ENCODE data around the gene FAAH.

The FAAH gene

DNA sequence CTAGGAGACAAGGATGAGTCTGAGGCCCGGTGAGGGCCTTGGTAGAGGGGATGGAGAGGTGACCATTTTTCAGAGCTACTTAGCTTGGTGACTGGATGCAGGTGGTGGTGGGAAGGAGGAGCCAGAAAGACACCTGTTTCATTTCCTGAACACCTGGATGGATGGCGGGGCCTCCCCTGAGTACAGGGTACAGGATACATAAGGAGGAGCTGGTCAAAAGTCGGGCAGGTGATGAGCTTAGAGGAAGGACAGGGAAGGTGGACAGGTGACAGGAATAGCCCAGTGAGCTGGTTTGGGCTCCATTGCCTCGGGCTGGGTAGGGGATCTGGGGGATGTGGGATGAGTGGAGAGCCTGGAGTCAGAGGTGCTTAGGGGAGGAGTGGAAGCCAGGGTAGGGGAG is 6.3 kb downstream of the FAAH start:
- TF ChIP-seq, protein P1, sequence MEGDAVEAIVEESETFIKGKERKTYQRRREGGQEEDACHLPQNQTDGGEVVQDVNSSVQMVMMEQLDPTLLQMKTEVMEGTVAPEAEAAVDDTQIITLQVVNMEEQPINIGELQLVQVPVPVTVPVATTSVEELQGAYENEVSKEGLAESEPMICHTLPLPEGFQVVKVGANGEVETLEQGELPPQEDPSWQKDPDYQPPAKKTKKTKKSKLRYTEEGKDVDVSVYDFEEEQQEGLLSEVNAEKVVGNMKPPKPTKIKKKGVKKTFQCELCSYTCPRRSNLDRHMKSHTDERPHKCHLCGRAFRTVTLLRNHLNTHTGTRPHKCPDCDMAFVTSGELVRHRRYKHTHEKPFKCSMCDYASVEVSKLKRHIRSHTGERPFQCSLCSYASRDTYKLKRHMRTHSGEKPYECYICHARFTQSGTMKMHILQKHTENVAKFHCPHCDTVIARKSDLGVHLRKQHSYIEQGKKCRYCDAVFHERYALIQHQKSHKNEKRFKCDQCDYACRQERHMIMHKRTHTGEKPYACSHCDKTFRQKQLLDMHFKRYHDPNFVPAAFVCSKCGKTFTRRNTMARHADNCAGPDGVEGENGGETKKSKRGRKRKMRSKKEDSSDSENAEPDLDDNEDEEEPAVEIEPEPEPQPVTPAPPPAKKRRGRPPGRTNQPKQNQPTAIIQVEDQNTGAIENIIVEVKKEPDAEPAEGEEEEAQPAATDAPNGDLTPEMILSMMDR (IDR thresholded peaks at IDR 0.05; ENCODE audit: low read depth, low read length, missing control alignments) = no peak
- H3K4me3 ChIP-seq (ENCODE audit: low read depth, low read length) = no peak overlapping the region
- no peak for DNase-seq (ENCODE audit: low read depth)

DNA sequence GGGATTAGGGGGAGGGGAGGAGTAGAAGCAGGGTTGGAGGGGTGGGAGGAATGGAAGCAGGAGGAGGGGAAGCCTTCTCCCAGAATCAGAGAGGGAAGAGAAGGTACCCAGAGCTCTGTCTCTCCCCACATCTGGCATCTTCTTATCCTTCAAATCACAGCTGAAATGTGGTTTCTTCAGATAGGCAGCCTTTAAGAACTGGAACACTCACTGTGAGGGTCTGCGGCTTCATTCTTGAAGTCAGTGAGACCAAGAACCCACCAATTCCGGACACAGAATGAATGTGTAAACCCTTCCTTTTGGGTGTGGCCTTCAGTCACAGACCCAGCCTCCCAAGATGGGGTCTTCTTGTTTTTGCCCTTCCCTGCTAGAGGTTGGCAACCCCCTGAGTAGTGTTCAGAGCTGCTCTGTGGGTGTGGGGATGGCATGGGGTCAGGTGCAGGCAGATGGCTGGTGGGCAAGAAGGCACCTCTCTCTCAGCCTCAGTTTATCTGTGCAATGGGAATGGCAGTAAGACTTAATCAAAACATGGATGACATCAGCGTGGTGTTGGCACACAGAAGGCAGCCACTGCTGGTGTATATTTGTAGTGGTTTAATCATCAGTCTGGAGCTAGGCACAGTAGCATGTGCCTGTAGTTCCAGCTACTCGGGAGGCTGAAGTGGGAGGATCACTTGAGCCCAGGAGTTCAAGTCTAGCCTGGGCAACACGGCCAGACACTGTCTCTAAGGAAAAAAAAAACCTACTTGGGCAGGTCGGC is 7.2 kb downstream of the FAAH start:
- DNase-seq (ENCODE audit: low read depth) = no peak
- TF ChIP-seq, protein P1 (IDR thresholded peaks at IDR 0.05; ENCODE audit: low read depth, low read length, missing control alignments) = no peak
- H3K4me3 ChIP-seq (ENCODE audit: low read depth, low read length) = no peak overlapping the region

DNA sequence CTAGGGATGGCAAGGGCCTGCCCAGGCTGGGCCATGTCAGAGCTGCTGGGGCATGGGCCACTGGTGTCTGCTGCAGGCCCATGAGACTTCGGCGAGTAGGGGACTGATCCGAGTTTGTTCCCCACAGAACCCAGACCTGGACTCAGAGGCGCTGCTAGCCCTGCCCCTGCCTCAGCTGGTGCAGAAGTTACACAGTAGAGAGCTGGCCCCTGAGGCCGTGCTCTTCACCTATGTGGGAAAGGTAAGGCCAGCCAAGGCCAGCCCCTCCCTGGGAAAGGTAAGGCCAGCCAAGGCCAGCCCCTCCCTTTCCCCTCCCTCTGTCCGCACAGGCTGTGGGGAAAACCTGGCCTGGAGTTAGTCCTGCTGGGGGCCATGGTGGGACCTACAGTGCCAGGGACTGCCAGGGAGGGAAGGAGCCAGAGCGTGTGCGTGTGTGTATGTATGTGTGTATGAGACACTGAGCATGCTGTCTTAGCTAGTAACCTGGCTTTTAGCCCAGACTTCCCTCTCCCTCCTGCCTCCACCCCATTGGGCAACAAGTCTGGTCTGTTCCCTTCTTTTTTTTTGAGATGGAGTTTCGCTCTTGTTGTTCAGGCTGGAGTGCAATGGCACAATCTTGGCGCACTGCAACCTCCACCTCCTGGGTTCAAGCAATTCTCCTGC is 8.0 kb downstream of the FAAH start:
- TF ChIP-seq, protein P1 (IDR thresholded peaks at IDR 0.05; ENCODE audit: low read depth, low read length, missing control alignments) = no peak
- H3K4me3 ChIP-seq (ENCODE audit: low read depth, low read length) = no peak overlapping the region
- DNase-seq (ENCODE audit: low read depth) = no peak

DNA sequence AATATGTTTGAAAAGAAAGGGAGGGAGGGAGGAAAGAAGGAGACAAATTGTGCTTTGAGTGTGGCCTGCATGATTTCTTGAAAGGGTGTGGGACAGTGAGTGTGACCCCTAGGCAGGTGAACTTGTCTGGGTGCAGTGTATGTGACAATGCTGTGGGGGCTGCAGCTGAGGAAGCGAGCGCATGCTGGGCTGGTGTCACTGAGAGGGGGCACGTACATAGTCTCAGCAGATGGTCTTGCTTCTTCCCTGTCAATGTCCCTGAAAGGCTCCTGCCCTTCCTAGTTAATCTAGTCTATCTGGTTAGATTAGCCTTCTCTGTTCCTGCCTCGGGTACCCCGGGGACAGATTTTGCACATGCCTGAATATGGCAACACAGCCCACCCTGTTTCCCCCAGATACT is 9.8 kb downstream of the FAAH start:
- DNase-seq (ENCODE audit: low read depth) = no peak
- no peak overlapping the region for H3K4me3 ChIP-seq (ENCODE audit: low read depth, low read length)
- TF ChIP-seq, protein P1 (IDR thresholded peaks at IDR 0.05; ENCODE audit: low read depth, low read length, missing control alignments) = no peak

DNA sequence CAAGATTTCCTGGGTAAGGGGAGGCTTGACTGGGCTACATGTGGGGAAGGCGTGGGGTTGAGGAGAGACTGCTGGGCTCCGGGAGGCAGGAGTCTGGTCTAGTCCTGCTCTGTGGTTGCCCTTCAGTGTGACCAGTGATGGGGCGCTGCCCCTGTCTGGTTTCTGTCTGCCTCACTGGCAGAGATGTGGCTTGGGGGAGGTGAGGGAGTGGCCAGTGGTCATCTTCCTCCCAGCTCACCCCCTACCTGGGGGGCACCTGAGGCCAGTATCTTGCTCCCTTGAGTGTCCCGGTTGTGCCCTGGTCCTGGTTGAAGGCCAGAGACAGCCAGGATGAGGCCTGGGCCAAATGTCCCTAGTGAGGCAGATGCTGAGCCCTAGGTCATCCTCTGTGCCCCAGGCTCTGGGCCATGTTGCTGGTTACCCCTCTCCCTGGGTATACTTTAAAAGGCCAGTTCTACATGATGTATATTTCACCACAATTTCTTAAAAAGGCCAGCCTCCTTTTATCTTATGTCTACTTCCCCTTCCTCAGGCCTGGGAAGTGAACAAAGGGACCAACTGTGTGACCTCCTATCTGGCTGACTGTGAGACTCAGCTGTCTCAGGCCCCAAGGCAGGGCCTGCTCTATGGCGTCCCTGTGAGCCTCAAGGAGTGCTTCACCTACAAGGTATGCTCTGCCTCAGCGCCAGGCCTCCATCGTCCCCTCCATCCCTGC is 10.5 kb downstream of the FAAH start:
- no peak for DNase-seq (ENCODE audit: low read depth)
- H3K4me3 ChIP-seq (ENCODE audit: low read depth, low read length) = no peak overlapping the region
- TF ChIP-seq, protein P1 (IDR thresholded peaks at IDR 0.05; ENCODE audit: low read depth, low read length, missing control alignments) = no peak

DNA sequence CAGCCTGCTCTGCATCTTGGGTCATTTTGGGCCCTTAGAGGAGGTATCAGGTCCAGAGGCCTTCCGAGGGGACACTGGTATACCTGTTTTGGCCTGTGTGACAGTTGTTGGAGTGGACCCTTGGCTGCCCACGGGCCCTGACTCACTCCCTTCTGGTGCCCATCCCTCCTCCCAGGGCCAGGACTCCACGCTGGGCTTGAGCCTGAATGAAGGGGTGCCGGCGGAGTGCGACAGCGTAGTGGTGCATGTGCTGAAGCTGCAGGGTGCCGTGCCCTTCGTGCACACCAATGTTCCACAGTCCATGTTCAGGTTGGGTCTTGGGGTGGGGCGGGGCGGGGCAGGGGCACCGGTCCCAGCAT is 11.1 kb downstream of the FAAH start:
- no peak for DNase-seq (ENCODE audit: low read depth)
- no peak overlapping the region for H3K4me3 ChIP-seq (ENCODE audit: low read depth, low read length)
- TF ChIP-seq, protein P1 (IDR thresholded peaks at IDR 0.05; ENCODE audit: low read depth, low read length, missing control alignments) = no peak

All from GM12864 (cell line).